ENCODE results near the gene PGGHG. TPM values are rescaled to one million over a fixed set of nuclear protein-coding genes. Genes with fewer than 3 reads are reported as not detected.
"Not testable (repeated sequence)": the region's sequence is repeated elsewhere in the genome, so short reads cannot be mapped to it uniquely, and the experiment has no call there.

Gene PGGHG
- total and polyA plus RNA-seq, 10 donors, result 53.4 to 250 (median 131) TPM

GRCh38 chr11:317668-318404 lies 28.9 kb downstream of the PGGHG start:
- intact Hi-C loops (cut with DNase I; ENCODE audit: low total_unique reads); H3K27me3 ChIP-seq (replicated peaks in 1 of 7); H3K9me3 ChIP-seq: not testable (repeated sequence)
- DNase-seq, result peak; percentile 69
- peaks cover 0 to 22% (median 8%) of the 10 kb centered on the region in 6 donors for H3K36me3 ChIP-seq
- H3K27ac ChIP-seq, result peak overlapping the region; percentile 84 to 98 (median 96)
- H3K4me3 ChIP-seq, result peak overlapping the region; percentile 5 to 89 (median 66)
- 28 to 58% (median 31%) methylated on average over 6 to 17 of the region's 30 CpGs for WGBS, 5 donors
- TF ChIP-seq POLR2AphosphoS5 (IDR thresholded peaks at IDR 0.05), result peak in 2 of 3 donors; percentile 40 to 53
- TF ChIP-seq, protein P1, sequence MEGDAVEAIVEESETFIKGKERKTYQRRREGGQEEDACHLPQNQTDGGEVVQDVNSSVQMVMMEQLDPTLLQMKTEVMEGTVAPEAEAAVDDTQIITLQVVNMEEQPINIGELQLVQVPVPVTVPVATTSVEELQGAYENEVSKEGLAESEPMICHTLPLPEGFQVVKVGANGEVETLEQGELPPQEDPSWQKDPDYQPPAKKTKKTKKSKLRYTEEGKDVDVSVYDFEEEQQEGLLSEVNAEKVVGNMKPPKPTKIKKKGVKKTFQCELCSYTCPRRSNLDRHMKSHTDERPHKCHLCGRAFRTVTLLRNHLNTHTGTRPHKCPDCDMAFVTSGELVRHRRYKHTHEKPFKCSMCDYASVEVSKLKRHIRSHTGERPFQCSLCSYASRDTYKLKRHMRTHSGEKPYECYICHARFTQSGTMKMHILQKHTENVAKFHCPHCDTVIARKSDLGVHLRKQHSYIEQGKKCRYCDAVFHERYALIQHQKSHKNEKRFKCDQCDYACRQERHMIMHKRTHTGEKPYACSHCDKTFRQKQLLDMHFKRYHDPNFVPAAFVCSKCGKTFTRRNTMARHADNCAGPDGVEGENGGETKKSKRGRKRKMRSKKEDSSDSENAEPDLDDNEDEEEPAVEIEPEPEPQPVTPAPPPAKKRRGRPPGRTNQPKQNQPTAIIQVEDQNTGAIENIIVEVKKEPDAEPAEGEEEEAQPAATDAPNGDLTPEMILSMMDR (IDR thresholded peaks at IDR 0.05 in 8 of 11, conservative IDR thresholded peaks at IDR 0.05 in 3 of 11), result peak in 1 of 11 experiments; percentile 25
- H3K4me1 ChIP-seq, result peaks cover 15 to 73% (median 49%) of the 10 kb centered on the region in 6 donors

- intact Hi-C loops (cut with DNase I; ENCODE audit: low total_unique reads), result not testable (repeated sequence)
- WGBS, 5 donors, result 0 to 2% (median 1%) methylated on average over 10 to 16 of the region's 79 CpGs
Measured at GRCh38 chr11:318405-319120, 29.6 kb downstream of the PGGHG start.

GRCh38 chr11:319121-319887 lies 30.4 kb downstream of the PGGHG start:
- TF ChIP-seq POLR2AphosphoS5 (IDR thresholded peaks at IDR 0.05), result peak; percentile 38 to 78 (median 64)
- TF ChIP-seq, protein P1 (IDR thresholded peaks at IDR 0.05 in 8 of 11, conservative IDR thresholded peaks at IDR 0.05 in 3 of 11), result peak in 1 of 11 experiments; percentile 12
- H3K9me3 ChIP-seq; H3K27me3 ChIP-seq (replicated peaks in 1 of 7); intact Hi-C loops (cut with DNase I; ENCODE audit: low total_unique reads): not testable (repeated sequence)
- H3K36me3 ChIP-seq, result peaks cover 0 to 22% (median 8%) of the 10 kb centered on the region in 6 donors
- peak; percentile 87 for DNase-seq
- H3K27ac ChIP-seq, result peak overlapping the region; percentile 66 to 96 (median 91)
- peaks cover 5 to 73% (median 41%) of the 10 kb centered on the region in 6 donors for H3K4me1 ChIP-seq
- H3K4me3 ChIP-seq, result peak overlapping the region; percentile 50 to 82 (median 66)
- 25 to 40% (median 29%) methylated on average over 14 to 20 of the region's 29 CpGs for WGBS, 5 donors

More at GRCh38 chr11:318405-319120, 29.6 kb downstream of the PGGHG start:
- H3K27me3 ChIP-seq (replicated peaks in 1 of 7); H3K9me3 ChIP-seq: not testable (repeated sequence)
- peak; percentile 83 for DNase-seq
- TF ChIP-seq, protein P1 (IDR thresholded peaks at IDR 0.05 in 8 of 11, conservative IDR thresholded peaks at IDR 0.05 in 3 of 11), result peak in 1 of 11 experiments; percentile 13
- peak overlapping the region; percentile 66 to 98 (median 93) for H3K27ac ChIP-seq
- H3K36me3 ChIP-seq, result peaks cover 0 to 22% (median 8%) of the 10 kb centered on the region in 6 donors
- H3K4me3 ChIP-seq, result peak overlapping the region; percentile 50 to 89 (median 74)
- H3K4me1 ChIP-seq, result peaks cover 8 to 73% (median 43%) of the 10 kb centered on the region in 6 donors

GRCh38 chr11:319888-320273 lies 31.0 kb downstream of the PGGHG start:
- H3K9me3 ChIP-seq; intact Hi-C loops (cut with DNase I; ENCODE audit: low total_unique reads); H3K27me3 ChIP-seq (replicated peaks in 1 of 7): not testable (repeated sequence)
- H3K36me3 ChIP-seq, result peaks cover 0 to 21% (median 7%) of the 10 kb centered on the region in 6 donors
- peak overlapping the region; percentile 62 to 96 (median 91) for H3K27ac ChIP-seq
- DNase-seq, result peak; percentile 61
- WGBS, 5 donors, result 15 to 22% (median 19%) methylated on average over 6 to 10 of the region's 10 CpGs; no CpG with 5 or more reads in 1 of the 5 donors
- peak overlapping the region; percentile 50 to 82 (median 66) for H3K4me3 ChIP-seq
- H3K4me1 ChIP-seq, result peaks cover 5 to 73% (median 44%) of the 10 kb centered on the region in 6 donors

Data from spleen (tissue), 11 donors.